GM12872 (cell line): ENCODE results near the gene GNB1.

Source experiments
- TF ChIP-seq, protein P1 (sequence below): IDR thresholded peaks from 3 replicates; pipeline ENCODE4 v1.5.1; 2011; ENCODE audit warnings: low read depth, mild to moderate bottlenecking, low read length, moderate library complexity; ENCODE audit not compliant: insufficient read depth

GNB1 gene

GRCh38 chr1:1852619-1853414, 38.1 kb downstream of the GNB1 start:
- TF ChIP-seq, protein P1, sequence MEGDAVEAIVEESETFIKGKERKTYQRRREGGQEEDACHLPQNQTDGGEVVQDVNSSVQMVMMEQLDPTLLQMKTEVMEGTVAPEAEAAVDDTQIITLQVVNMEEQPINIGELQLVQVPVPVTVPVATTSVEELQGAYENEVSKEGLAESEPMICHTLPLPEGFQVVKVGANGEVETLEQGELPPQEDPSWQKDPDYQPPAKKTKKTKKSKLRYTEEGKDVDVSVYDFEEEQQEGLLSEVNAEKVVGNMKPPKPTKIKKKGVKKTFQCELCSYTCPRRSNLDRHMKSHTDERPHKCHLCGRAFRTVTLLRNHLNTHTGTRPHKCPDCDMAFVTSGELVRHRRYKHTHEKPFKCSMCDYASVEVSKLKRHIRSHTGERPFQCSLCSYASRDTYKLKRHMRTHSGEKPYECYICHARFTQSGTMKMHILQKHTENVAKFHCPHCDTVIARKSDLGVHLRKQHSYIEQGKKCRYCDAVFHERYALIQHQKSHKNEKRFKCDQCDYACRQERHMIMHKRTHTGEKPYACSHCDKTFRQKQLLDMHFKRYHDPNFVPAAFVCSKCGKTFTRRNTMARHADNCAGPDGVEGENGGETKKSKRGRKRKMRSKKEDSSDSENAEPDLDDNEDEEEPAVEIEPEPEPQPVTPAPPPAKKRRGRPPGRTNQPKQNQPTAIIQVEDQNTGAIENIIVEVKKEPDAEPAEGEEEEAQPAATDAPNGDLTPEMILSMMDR, result no peak

DNA sequence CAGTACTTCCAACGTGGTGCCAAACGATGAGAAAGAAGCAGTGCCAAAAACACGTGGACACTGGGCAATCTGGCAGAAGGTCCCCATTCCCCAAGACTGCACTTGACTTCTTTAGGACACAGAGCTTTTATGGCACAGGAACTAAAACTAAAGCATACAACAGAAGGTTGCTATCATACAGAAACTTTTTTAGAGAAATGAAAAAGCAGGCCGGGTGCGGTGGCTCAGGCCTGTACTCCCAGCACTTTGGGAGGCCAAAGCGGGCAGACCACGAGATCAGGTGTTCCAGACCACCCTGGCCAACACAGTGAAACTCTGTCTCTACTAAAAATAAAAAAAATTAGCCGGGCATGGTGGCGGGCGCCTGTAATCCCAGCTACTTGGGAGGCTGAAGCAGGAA, 43.0 kb downstream of the GNB1 start:
- TF ChIP-seq, protein P1, result no peak

DNA sequence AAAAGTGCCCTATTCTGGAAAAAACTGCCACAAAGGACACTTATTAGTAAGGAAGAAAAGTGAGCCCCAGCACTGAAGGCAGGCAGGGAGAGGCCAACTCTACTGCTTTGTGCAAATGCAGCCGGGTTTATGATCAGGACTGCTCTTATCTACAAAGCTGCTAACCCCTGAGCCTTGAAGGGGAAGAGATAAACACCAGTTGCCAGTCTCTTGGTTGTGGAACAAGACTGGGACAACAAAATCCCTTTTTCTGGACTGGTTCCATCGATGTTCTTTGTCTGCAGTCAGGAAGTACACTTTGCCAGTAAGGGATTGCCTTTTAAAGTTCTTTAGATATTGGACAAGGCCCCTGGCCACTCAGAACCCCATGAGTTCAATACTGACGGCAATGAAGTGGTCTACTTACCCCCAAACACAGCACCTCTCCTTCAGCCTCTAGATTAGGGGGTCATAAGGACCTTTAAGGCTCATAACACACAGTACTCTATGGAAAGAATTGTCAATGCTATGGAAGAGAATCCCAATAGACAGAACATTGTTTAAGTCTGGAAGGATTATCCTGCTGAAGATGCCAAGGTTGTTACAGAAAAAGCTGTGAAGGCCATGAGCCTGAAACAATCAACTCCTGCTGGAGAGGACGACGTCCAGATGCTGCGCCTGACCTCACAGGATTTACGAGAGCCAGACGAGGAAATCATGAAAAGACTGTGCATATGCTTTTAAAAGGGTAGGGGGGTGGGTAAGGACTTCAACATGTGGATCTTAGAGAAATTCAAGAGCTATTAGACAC, 43.6 kb downstream of the GNB1 start:
- TF ChIP-seq, protein P1, result no peak

GRCh38 chr1:1846386-1846918, 44.4 kb downstream of the GNB1 start:
- TF ChIP-seq, protein P1, result no peak

- TF ChIP-seq, protein P1, result no peak
Measured at GRCh38 chr1:1842360-1843146, 48.3 kb downstream of the GNB1 start.

DNA sequence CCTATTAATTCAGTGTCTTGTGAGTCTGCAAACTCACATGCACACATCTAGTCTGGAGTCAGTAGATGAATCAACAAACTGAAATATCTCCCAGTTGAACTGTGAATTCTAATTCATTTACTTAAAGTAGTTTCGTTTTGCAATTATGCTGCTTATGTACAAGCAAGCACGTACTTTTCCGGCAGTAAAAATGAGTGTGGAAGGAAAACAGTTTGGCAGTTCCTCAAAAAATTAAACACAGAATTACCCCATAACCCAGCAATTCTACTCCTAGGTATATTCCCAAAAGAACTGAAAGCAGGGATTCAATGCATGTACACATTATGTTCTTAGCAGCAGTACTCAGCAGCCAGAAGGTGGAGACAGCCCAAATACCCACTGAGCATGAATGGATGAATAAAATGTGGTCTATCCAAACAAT, 49.3 kb downstream of the GNB1 start:
- TF ChIP-seq, protein P1, result 0 out of 3 replicates have a peak, but pooled peaks have one; percentile 14
